Hepatocyte (in vitro differentiated cells): ENCODE results near the gene DLGAP4.

Experiments used
- CTCF ChIP-seq: fragments of 200-600 bp; sonication (generic); IDR thresholded peaks from 2 replicates; pipeline ENCODE4 v1.5.1; 2016; ENCODE audit warnings: antibody characterized with exemption, mild to moderate bottlenecking; ENCODE audit not compliant: poor library complexity
- EZH2phosphoT487 ChIP-seq: fragments of 200-600 bp; sonication (generic); IDR thresholded peaks from one replicate; pipeline ENCODE4 v1.6.1; 2018; ENCODE audit warnings: antibody characterized with exemption, mild to moderate bottlenecking, low read depth, moderate library complexity; ENCODE audit not compliant: unreplicated experiment, severe bottlenecking

GRCh38 chr20:36542516-36543183, 236.5 kb downstream of the DLGAP4 start:
- TF ChIP-seq CTCF (no peak), EZH2phosphoT487 (no peak)
